Nephron (organoid): ENCODE measurements around the gene RAG1.

Experiments
- H3K27ac Mint-ChIP-seq, 3 experiments: 2 replicates each; pipeline ENCODE4 v1.8.0; 2020; ENCODE audit warnings: mixed read lengths in 3 of 3, mild to moderate bottlenecking in 2 of 3, moderate library complexity in 1 of 3
- H3K27me3 Mint-ChIP-seq: 2 replicates; pipeline ENCODE4 v1.8.0; 2021; ENCODE audit warnings: low read depth, mild to moderate bottlenecking, moderate library complexity, mixed read lengths
- H3K36me3 Mint-ChIP-seq: 2 replicates; pipeline ENCODE4 v1.8.0; 2020; ENCODE audit warnings: low read depth, mixed read lengths
- H3K4me1 Mint-ChIP-seq: 2 replicates; pipeline ENCODE4 v1.8.0; 2020; ENCODE audit warnings: mixed read lengths
- H3K4me3 Mint-ChIP-seq, 3 experiments: 2 replicates each; pipeline ENCODE4 v1.8.0; 2020; ENCODE audit warnings: mild to moderate bottlenecking in 3 of 3, mixed read lengths in 3 of 3, moderate library complexity in 2 of 3
- H3K9me3 Mint-ChIP-seq: 2 replicates; pipeline ENCODE4 v1.8.0; 2020; ENCODE audit warnings: mixed read lengths
- TF ChIP-seq, protein P1 (sequence below), 3 experiments: fragments of 200-600 bp; sonication (generic); IDR thresholded peaks; one replicate each; pipeline ENCODE4 v1.5.0; 2021; ENCODE audit warnings: antibody characterized with exemption in 3 of 3; ENCODE audit not compliant: unreplicated experiment in 3 of 3

RAG1 gene

DNA sequence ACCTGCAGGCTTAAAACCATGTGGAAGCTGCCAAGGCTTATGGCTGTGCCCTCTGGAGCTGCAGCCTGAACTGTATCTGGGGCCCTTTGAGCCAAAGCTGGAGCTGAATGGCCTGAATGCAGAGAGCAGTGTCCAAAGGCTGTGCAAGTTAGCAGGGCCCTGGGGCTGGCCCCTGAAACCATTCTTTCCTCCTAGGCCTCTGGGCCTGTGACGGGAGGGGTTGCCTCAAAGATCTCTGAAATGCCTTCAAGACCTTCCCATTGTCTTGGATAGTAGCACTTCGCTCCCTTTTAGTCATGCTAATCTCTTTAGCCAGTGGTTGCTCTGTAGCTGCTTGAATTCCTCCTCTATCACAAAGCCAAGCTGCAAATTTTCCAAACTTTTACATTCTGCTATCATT, 13.7 kb downstream of the RAG1 start:
- Mint-ChIP-seq H3K4me1 (peaks cover 23% of the 10 kb centered on the region), H3K27ac (no peak overlapping the region), H3K27me3 (peaks cover 27% of the 10 kb centered on the region), H3K36me3 (no peaks in the 10 kb centered on the region), H3K4me3 (no peak overlapping the region), H3K9me3 (peaks cover 7% of the 10 kb centered on the region)
- TF ChIP-seq, protein P1, sequence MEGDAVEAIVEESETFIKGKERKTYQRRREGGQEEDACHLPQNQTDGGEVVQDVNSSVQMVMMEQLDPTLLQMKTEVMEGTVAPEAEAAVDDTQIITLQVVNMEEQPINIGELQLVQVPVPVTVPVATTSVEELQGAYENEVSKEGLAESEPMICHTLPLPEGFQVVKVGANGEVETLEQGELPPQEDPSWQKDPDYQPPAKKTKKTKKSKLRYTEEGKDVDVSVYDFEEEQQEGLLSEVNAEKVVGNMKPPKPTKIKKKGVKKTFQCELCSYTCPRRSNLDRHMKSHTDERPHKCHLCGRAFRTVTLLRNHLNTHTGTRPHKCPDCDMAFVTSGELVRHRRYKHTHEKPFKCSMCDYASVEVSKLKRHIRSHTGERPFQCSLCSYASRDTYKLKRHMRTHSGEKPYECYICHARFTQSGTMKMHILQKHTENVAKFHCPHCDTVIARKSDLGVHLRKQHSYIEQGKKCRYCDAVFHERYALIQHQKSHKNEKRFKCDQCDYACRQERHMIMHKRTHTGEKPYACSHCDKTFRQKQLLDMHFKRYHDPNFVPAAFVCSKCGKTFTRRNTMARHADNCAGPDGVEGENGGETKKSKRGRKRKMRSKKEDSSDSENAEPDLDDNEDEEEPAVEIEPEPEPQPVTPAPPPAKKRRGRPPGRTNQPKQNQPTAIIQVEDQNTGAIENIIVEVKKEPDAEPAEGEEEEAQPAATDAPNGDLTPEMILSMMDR (IDR thresholded peaks at IDR 0.05; ENCODE audit: unreplicated experiment in 3 of 3) = no peak

DNA sequence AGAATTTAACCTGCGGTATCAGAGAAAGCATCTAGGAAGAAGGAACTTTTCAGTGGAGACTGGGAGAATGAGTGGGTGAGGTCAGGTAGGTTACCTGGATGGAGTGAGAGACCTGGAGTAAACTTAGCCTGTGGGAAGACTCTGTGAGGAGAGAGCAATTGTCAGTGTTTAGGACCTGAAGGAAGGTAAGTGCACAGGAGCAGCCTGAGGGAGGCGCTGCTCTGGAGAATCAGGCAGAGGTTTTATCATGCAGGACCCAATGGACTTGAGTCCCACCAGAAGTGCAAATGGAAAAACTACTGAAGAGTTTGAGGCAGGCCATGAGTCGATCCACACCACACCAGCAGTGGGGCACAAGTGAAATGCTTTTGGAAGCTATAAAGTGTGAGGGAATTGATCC, 15.9 kb downstream of the RAG1 start:
- no peaks in the 10 kb centered on the region for H3K36me3 Mint-ChIP-seq
- H3K4me1 Mint-ChIP-seq = peaks cover 5% of the 10 kb centered on the region
- H3K27ac Mint-ChIP-seq = no peak overlapping the region
- TF ChIP-seq, protein P1 (IDR thresholded peaks at IDR 0.05; ENCODE audit: unreplicated experiment in 3 of 3) = no peak
- H3K4me3 Mint-ChIP-seq = no peak overlapping the region
- H3K9me3 Mint-ChIP-seq = peaks cover 7% of the 10 kb centered on the region
- H3K27me3 Mint-ChIP-seq = peaks cover 48% of the 10 kb centered on the region

DNA sequence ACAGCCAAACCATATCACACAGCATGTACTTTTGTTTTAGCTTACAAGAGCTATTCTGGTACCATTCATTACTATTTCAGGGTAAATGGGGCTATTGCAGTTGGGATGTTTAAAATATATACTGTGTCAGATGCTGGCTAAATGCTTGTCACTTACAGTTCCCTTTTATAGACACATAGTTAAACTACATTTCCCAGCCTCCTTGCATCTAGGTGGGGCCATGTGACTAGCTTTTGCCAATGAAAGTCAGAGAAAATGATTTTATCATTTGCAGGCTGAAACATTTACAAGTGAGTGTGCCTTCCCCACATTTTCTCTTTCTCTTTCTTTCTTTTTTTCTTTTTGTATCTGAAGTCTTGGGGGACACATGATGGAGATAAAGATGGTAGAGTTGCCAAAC, 18.7 kb downstream of the RAG1 start:
- no peaks in the 10 kb centered on the region for H3K4me1 Mint-ChIP-seq
- peaks cover 7% of the 10 kb centered on the region for H3K9me3 Mint-ChIP-seq
- TF ChIP-seq, protein P1 (IDR thresholded peaks at IDR 0.05; ENCODE audit: unreplicated experiment in 3 of 3) = no peak
- no peaks in the 10 kb centered on the region for H3K36me3 Mint-ChIP-seq
- H3K27ac Mint-ChIP-seq = no peak overlapping the region
- no peak overlapping the region for H3K4me3 Mint-ChIP-seq
- H3K27me3 Mint-ChIP-seq = peaks cover 75% of the 10 kb centered on the region

DNA sequence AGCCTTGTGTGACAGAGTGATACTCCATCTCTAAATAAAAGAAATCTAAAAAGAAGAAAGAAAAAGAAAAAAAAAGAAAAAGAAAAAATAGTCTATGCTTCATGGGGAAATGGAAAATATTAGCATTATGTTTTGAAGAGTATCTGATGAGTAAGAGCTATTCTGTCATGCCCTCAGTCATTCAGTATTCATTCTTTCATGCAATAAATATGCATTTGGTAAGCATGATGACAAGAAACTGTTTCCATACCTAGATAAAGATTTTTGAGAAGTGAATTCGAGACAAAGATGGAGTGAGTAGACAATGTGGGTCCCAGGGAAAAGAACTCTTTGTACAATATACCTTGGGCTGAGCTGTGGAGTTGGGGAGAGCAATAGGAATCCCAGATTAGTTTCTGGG, 20.3 kb downstream of the RAG1 start:
- Mint-ChIP-seq H3K4me1 (no peaks in the 10 kb centered on the region), H3K9me3 (no peaks in the 10 kb centered on the region), H3K36me3 (no peaks in the 10 kb centered on the region), H3K27ac (no peak overlapping the region), H3K4me3 (no peak overlapping the region), H3K27me3 (peaks cover 78% of the 10 kb centered on the region)
- TF ChIP-seq, protein P1 (IDR thresholded peaks at IDR 0.05; ENCODE audit: unreplicated experiment in 3 of 3) = no peak

DNA sequence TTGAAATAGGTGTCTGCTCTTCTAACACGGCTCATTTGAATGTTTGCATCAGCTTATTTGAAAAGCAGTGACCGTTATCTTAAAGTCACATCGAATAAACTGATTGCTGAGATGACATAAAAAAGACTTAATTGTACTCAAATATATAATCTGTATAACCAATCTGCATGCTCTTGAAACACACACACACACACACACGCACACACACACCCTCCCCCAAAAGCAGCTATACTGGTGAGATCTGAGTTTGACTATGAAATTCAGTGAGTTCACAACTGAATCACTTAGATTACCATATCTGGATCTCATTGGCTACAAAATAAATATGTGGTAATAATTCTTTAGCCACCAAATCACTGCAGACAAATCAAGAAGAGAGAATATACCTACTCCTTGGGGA, 22.7 kb downstream of the RAG1 start:
- Mint-ChIP-seq H3K36me3 (no peaks in the 10 kb centered on the region), H3K9me3 (no peaks in the 10 kb centered on the region), H3K4me3 (no peak overlapping the region), H3K4me1 (peaks cover 14% of the 10 kb centered on the region), H3K27ac (no peak overlapping the region), H3K27me3 (peaks cover 59% of the 10 kb centered on the region)
- TF ChIP-seq, protein P1 (IDR thresholded peaks at IDR 0.05; ENCODE audit: unreplicated experiment in 3 of 3) = no peak

DNA sequence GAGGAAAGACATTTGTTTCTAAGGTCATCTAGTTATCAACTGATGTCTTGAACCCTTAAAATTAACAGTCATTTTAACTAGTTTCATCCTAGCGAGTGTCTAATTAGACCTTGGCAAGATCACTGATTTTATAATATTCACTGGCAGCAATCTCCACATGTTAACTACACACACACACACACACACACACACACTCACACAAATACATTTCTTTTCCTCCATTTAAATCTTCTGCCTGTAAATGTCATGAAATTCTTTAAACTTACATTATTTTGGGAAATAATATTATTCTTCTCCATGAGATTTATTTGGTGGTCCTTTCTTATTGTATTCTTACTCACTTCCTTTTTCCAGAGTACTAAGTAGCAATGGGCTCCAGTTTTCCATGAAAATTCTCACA, 23.6 kb downstream of the RAG1 start:
- peaks cover 59% of the 10 kb centered on the region for H3K27me3 Mint-ChIP-seq
- no peak overlapping the region for H3K27ac Mint-ChIP-seq
- H3K9me3 Mint-ChIP-seq = no peaks in the 10 kb centered on the region
- H3K36me3 Mint-ChIP-seq = no peaks in the 10 kb centered on the region
- TF ChIP-seq, protein P1 (IDR thresholded peaks at IDR 0.05; ENCODE audit: unreplicated experiment in 3 of 3) = no peak
- H3K4me3 Mint-ChIP-seq = no peak overlapping the region
- peaks cover 22% of the 10 kb centered on the region for H3K4me1 Mint-ChIP-seq
